ENCODE measurements around the gene HMGCL.

The HMGCL gene

DNA sequence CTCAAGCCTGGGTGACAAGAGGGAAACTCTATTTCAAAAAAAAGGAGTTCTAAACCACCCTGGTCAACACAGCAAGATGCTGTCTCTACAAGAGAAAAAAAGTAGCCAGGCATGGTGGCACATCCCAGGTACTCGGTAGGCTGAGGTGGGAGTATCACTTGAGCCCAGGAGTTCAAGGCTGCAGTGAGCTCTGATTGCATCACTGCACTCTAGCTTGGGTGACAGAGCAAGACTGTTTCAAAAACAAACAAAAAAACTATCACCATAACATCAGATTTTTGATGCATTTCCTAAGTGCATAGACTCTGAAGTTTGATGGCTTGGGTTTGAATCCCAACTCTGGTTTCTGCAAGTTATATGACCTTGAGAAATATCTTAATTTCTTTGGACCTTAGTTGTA is 72.3 kb downstream of the HMGCL start (continued):
- TF ChIP-seq, protein P1, sequence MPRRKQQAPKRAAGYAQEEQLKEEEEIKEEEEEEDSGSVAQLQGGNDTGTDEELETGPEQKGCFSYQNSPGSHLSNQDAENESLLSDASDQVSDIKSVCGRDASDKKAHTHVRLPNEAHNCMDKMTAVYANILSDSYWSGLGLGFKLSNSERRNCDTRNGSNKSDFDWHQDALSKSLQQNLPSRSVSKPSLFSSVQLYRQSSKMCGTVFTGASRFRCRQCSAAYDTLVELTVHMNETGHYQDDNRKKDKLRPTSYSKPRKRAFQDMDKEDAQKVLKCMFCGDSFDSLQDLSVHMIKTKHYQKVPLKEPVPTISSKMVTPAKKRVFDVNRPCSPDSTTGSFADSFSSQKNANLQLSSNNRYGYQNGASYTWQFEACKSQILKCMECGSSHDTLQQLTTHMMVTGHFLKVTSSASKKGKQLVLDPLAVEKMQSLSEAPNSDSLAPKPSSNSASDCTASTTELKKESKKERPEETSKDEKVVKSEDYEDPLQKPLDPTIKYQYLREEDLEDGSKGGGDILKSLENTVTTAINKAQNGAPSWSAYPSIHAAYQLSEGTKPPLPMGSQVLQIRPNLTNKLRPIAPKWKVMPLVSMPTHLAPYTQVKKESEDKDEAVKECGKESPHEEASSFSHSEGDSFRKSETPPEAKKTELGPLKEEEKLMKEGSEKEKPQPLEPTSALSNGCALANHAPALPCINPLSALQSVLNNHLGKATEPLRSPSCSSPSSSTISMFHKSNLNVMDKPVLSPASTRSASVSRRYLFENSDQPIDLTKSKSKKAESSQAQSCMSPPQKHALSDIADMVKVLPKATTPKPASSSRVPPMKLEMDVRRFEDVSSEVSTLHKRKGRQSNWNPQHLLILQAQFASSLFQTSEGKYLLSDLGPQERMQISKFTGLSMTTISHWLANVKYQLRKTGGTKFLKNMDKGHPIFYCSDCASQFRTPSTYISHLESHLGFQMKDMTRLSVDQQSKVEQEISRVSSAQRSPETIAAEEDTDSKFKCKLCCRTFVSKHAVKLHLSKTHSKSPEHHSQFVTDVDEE (CRISPR knock-in tag; IDR thresholded peaks at IDR 0.05): no peak
- TF ChIP-seq, protein P2, sequence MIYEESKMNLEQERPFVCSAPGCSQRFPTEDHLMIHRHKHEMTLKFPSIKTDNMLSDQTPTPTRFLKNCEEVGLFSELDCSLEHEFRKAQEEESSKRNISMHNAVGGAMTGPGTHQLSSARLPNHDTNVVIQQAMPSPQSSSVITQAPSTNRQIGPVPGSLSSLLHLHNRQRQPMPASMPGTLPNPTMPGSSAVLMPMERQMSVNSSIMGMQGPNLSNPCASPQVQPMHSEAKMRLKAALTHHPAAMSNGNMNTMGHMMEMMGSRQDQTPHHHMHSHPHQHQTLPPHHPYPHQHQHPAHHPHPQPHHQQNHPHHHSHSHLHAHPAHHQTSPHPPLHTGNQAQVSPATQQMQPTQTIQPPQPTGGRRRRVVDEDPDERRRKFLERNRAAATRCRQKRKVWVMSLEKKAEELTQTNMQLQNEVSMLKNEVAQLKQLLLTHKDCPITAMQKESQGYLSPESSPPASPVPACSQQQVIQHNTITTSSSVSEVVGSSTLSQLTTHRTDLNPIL (CRISPR knock-in tag; IDR thresholded peaks at IDR 0.05; ENCODE audit: low read depth): no peak
- TF ChIP-seq ARNTL (CRISPR knock-in tag; IDR thresholded peaks at IDR 0.05; ENCODE audit: borderline replicate concordance, low read depth): no peak
- TF ChIP-seq ZC3H10 (CRISPR knock-in tag; IDR thresholded peaks at IDR 0.05): no peak
- no peak for TF ChIP-seq OSR1 (CRISPR knock-in tag; IDR thresholded peaks at IDR 0.05)
- TF ChIP-seq ZFP3 (CRISPR knock-in tag; IDR thresholded peaks at IDR 0.05): no peak
- TF ChIP-seq, protein P3, sequence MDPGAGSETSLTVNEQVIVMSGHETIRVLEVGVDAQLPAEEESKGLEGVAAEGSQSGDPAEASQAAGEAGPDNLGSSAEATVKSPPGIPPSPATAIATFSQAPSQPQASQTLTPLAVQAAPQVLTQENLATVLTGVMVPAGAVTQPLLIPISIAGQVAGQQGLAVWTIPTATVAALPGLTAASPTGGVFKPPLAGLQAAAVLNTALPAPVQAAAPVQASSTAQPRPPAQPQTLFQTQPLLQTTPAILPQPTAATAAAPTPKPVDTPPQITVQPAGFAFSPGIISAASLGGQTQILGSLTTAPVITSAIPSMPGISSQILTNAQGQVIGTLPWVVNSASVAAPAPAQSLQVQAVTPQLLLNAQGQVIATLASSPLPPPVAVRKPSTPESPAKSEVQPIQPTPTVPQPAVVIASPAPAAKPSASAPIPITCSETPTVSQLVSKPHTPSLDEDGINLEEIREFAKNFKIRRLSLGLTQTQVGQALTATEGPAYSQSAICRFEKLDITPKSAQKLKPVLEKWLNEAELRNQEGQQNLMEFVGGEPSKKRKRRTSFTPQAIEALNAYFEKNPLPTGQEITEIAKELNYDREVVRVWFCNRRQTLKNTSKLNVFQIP (CRISPR knock-in tag; IDR thresholded peaks at IDR 0.05; ENCODE audit: borderline replicate concordance, low read depth): no peak
